GM23338 (cell line): ENCODE results near the gene GHR.

Experiments
- CTCF ChIP-seq, 2 experiments: fragments of 200-600 bp in 1 of 2; sonication (generic) in 1 of 2; conservative IDR thresholded peaks; 2 replicates each; pipeline versions ENCODE4 v1.5.1 to v1.6.1; 2016 to 2017; ENCODE audit warnings: antibody characterized with exemption in 2 of 2, low read depth in 2 of 2, mild to moderate bottlenecking in 2 of 2, moderate library complexity in 1 of 2
- EZH2 ChIP-seq: fragments of 200-600 bp; sonication (generic); IDR thresholded peaks from one replicate; pipeline ENCODE4 v1.8.0; 2017; ENCODE audit warnings: antibody characterized with exemption, mild to moderate bottlenecking, low read depth; ENCODE audit not compliant: unreplicated experiment
- NANOG ChIP-seq: IDR thresholded peaks from 2 replicates; pipeline ENCODE4 v1.6.1; 2016; ENCODE audit warnings: antibody characterized with exemption, borderline replicate concordance
- POLR2AphosphoS5 ChIP-seq: IDR thresholded peaks from 2 replicates; pipeline ENCODE4 v1.6.1; 2016; ENCODE audit warnings: antibody characterized with exemption, low read depth
- REST ChIP-seq: IDR thresholded peaks from one replicate; pipeline ENCODE4 v1.6.1; 2018; ENCODE audit warnings: antibody characterized with exemption; ENCODE audit not compliant: unreplicated experiment

- TF ChIP-seq CTCF (conservative IDR thresholded peaks at IDR 0.05; ENCODE audit: low read depth in 2 of 2): no peak
- TF ChIP-seq POLR2AphosphoS5: no peak
- no peak for TF ChIP-seq REST
- no peak for TF ChIP-seq EZH2
- no peak for TF ChIP-seq NANOG
These were observed 73.3 kb downstream of the GHR start for GRCh38 chr5:42496397-42497156.
